Prostate gland (tissue), 2 donors: ENCODE results near the gene FAM222A. TPM values are rescaled to one million over a fixed set of nuclear protein-coding genes. Genes with fewer than 3 reads are reported as not detected.
A peak's percentile ranks its signal among the peaks of the same experiment; 100 is the strongest.

Experiments used
- DNase-seq: peaks from one replicate; pipeline ENCODE4 v3.0.0-alpha.2; 2019; ENCODE audit warnings: low spot score
- H3K27ac ChIP-seq, 2 donors: fragments of 200-600 bp; sonication (generic); 2 replicates each; pipeline ENCODE4 v1.5.1; 2017 to 2019
- H3K27me3 ChIP-seq: fragments of 200-600 bp; sonication (generic); replicated peaks from 2 replicates; pipeline ENCODE4 v1.5.1; 2019; ENCODE audit not compliant: insufficient read depth
- H3K36me3 ChIP-seq, 2 donors: fragments of 200-600 bp; sonication (generic); 1 replicate in 1 of 2; 2 replicates in 1 of 2; pipeline versions ENCODE4 v1.5.1 to v1.8.1; 2017 to 2019
- H3K4me1 ChIP-seq: fragments of 200-600 bp; sonication (generic); replicated peaks from 2 replicates; pipeline ENCODE4 v1.5.1; 2019
- H3K4me3 ChIP-seq, 2 donors: fragments of 200-600 bp; sonication (generic); 2 replicates each; pipeline ENCODE4 v1.5.1; 2017 to 2019
- H3K9me3 ChIP-seq: fragments of 200-600 bp; sonication (generic); 2 replicates; pipeline ENCODE4 v1.5.1; 2017
- CTCF ChIP-seq, 4 experiments: fragments of 200-600 bp in 2 of 4; fragments of 450-650 bp in 2 of 4; sonication (generic) in 2 of 4; IDR thresholded peaks; 1 replicate in 3 of 4; 2 replicates in 1 of 4; pipeline ENCODE4 v1.5.1; 2016 to 2019; ENCODE audit warnings: antibody characterized with exemption in 4 of 4, mild to moderate bottlenecking in 2 of 4, moderate library complexity in 2 of 4
- POLR2A ChIP-seq: fragments of 450-650 bp; IDR thresholded peaks from one replicate; pipeline ENCODE4 v1.6.1; 2016; ENCODE audit warnings: antibody characterized with exemption, mild to moderate bottlenecking
- POLR2AphosphoS5 ChIP-seq: sonication (generic); formaldehyde crosslinking; IDR thresholded peaks from one replicate; pipeline ENCODE4 v1.6.1; 2017; ENCODE audit warnings: antibody characterized with exemption
- WGBS: methylation state at CpG from one replicate; pipeline ENCODE4 v1.1.5; 2018; 5-methylcytosine and 5-hydroxymethylcytosine counted together
- intact Hi-C: fragments of 100-400 bp; cut with DNase I; formaldehyde crosslinking; loops from one replicate; pipeline ENCODE4 v1.14.2; 2022
- total RNA-seq, 2 donors: library from RNA; depleted of rRNA; stranded (reverse); fragments of >200 nt; gene quantifications; one replicate each; pipeline ENCODE4 v1.1.0, GENCODE V29; 2016

FAM222A gene
- total RNA-seq, 2 donors from 2014 or later = 2.0 to 52.3 TPM

GRCh38 chr12:109804820-109805761, 91.5 kb downstream of the FAM222A start:
- no peaks in the 10 kb centered on the region for H3K9me3 ChIP-seq
- intact Hi-C loops = loop anchor here (2.0 kb wide), 2 partner anchors 40 to 76 kb away; partner anchors contain the start of gene GLTP

GRCh38 chr12:109807954-109808643, 94.5 kb downstream of the FAM222A start:
- H3K4me1 ChIP-seq = no peaks in the 10 kb centered on the region
- no peaks in the 10 kb centered on the region for H3K27me3 ChIP-seq
- DNase-seq = no peak
- no peak for TF ChIP-seq CTCF (IDR thresholded peaks at IDR 0.05)
- TF ChIP-seq POLR2AphosphoS5 = no peak
- H3K9me3 ChIP-seq = no peaks in the 10 kb centered on the region
- H3K27ac ChIP-seq = no peak overlapping the region
- no peaks in the 10 kb centered on the region for H3K36me3 ChIP-seq
- H3K4me3 ChIP-seq = no peak overlapping the region
- intact Hi-C loops = no loop called here
- 96% methylated on average over 12 of the region's 12 CpGs for WGBS

More at GRCh38 chr12:109804820-109805761, 91.5 kb downstream of the FAM222A start:
- TF ChIP-seq POLR2AphosphoS5 (peak; percentile 28), POLR2A (no peak), CTCF (IDR thresholded peaks at IDR 0.05) (peak; percentile 94 to 98 (median 96))
- H3K27ac ChIP-seq = no peak overlapping the region
- DNase-seq = peak; percentile 46
- peaks cover 0 to 3% of the 10 kb centered on the region in 2 donors for H3K36me3 ChIP-seq
- H3K4me1 ChIP-seq = no peaks in the 10 kb centered on the region
- 49% methylated on average over 12 of the region's 12 CpGs for WGBS
- no peaks in the 10 kb centered on the region for H3K27me3 ChIP-seq
- no peak overlapping the region for H3K4me3 ChIP-seq

GRCh38 chr12:109808876-109809646, 95.4 kb downstream of the FAM222A start:
- H3K4me3 ChIP-seq = no peak overlapping the region
- no peak for DNase-seq
- no peak overlapping the region for H3K27ac ChIP-seq
- no peaks in the 10 kb centered on the region for H3K9me3 ChIP-seq
- intact Hi-C loops = no loop called here
- H3K27me3 ChIP-seq = no peaks in the 10 kb centered on the region
- H3K36me3 ChIP-seq = no peaks in the 10 kb centered on the region
- WGBS = 97% methylated on average over 4 of the region's 4 CpGs
- TF ChIP-seq POLR2A (no peak), POLR2AphosphoS5 (no peak), CTCF (IDR thresholded peaks at IDR 0.05) (no peak)
- H3K4me1 ChIP-seq = no peaks in the 10 kb centered on the region

- Histone ChIP-seq H3K27me3 (no peaks in the 10 kb centered on the region), H3K4me3 (no peak overlapping the region), H3K9me3 (no peaks in the 10 kb centered on the region), H3K4me1 (no peaks in the 10 kb centered on the region), H3K36me3 (no peaks in the 10 kb centered on the region), H3K27ac (no peak overlapping the region)
- DNase-seq = no peak
- intact Hi-C loops = no loop called here
- 93% methylated on average over 10 of the region's 10 CpGs for WGBS
- no peak for TF ChIP-seq POLR2AphosphoS5
Observed at GRCh38 chr12:109810954-109811623, 97.5 kb downstream of the FAM222A start.
